B cell (primary cell): ENCODE measurements around the gene ADGRF1. TPM values are rescaled to one million over a fixed set of nuclear protein-coding genes. Genes with fewer than 3 reads are reported as not detected.
"Not testable (repeated sequence)": the region's sequence is repeated elsewhere in the genome, so short reads cannot be mapped to it uniquely, and the experiment has no call there.

ENCODE experiments used
- ATAC-seq: fragments of 200-7000 bp; cut with Tn5 transposase; one replicate; pipeline ENCODE4 v1.10.0; 2021; ENCODE audit warnings: low read depth, mild to moderate bottlenecking, moderate number of reproducible peaks, moderate library complexity
- CTCF ChIA-PET: fragments of 350-600 bp; sonication (Branson Sonifier 250); formaldehyde crosslinking; loops from one replicate; lab custom pipeline; 2021; ENCODE audit warnings: antibody characterized with exemption, inconsistent platforms; lab: Charles Lee
- POLR2A ChIA-PET: fragments of 350-600 bp; sonication (Branson Sonifier 250); formaldehyde crosslinking; loops from one replicate; lab custom pipeline; 2021; ENCODE audit warnings: antibody characterized with exemption; lab: Charles Lee
- DNase-seq: peaks from one replicate; pipeline ENCODE4 v3.0.0; 2013
- H2AFZ ChIP-seq: 2 replicates; pipeline ENCODE4 v1.6.1; 2012; ENCODE audit warnings: mild to moderate bottlenecking, low read depth, low read length; ENCODE audit not compliant: insufficient read depth, poor library complexity, severe bottlenecking
- H3K27ac ChIP-seq, 2 donors: 1 replicate in 1 of 2; 2 replicates in 1 of 2; pipeline ENCODE4 v1.5.1; 2012 to 2013; ENCODE audit warnings: low read length in 2 of 2, mild to moderate bottlenecking in 2 of 2, moderate library complexity in 1 of 2
- H3K27me3 ChIP-seq, 4 experiments: fragments of 200-600 bp in 1 of 4; sonication (generic) in 1 of 4; replicated peaks in 1 of 4; 1 replicate in 2 of 4; 2 replicates in 2 of 4; pipeline versions ENCODE4 v1.6.1 to v1.7.0; 2013 to 2016; ENCODE audit warnings: low read length in 3 of 4, mild to moderate bottlenecking in 2 of 4, mixed read lengths in 1 of 4, moderate library complexity in 1 of 4; ENCODE audit not compliant: insufficient read depth in 4 of 4, control insufficient read depth in 3 of 4; ENCODE audit errors: control extremely low read depth in 1 of 4
- H3K36me3 ChIP-seq, 2 experiments: replicated peaks in 1 of 2; 1 replicate in 1 of 2; 2 replicates in 1 of 2; pipeline versions ENCODE4 v1.6.1 to v1.7.1; 2013; ENCODE audit warnings: low read length in 1 of 2; ENCODE audit not compliant: insufficient read depth in 2 of 2, control insufficient read depth in 1 of 2; ENCODE audit errors: control extremely low read depth in 1 of 2, extremely low read depth in 1 of 2
- H3K4me1 ChIP-seq, 2 donors: fragments of 200-600 bp in 1 of 2; sonication (generic) in 1 of 2; 1 replicate in 1 of 2; 2 replicates in 1 of 2; pipeline versions ENCODE4 v1.5.1 to v1.6.1; 2013 to 2017; ENCODE audit warnings: low read length in 2 of 2; ENCODE audit not compliant: control insufficient read depth in 2 of 2, insufficient read depth in 2 of 2
- H3K4me2 ChIP-seq: replicated peaks from 2 replicates; pipeline ENCODE3; 2012; ENCODE audit warnings: mild to moderate bottlenecking, low read depth, low read length; ENCODE audit not compliant: poor library complexity, severe bottlenecking
- H3K4me3 ChIP-seq, 5 experiments: fragments of 200-600 bp in 1 of 5; sonication (generic) in 1 of 5; 1 replicate in 3 of 5; 2 replicates in 2 of 5; pipeline versions ENCODE4 v1.5.1 to v1.7.0; 2011 to 2016; ENCODE audit warnings: low read length in 4 of 5, mild to moderate bottlenecking in 4 of 5, low read depth in 2 of 5, control low read depth in 1 of 5, moderate library complexity in 1 of 5; ENCODE audit not compliant: insufficient read depth in 1 of 5; ENCODE audit errors: control extremely low read depth in 1 of 5, extremely low read depth in 1 of 5
- H3K79me2 ChIP-seq: fragments of 200-600 bp; sonication (generic); one replicate; pipeline ENCODE4 v1.6.0; 2016; ENCODE audit warnings: low read length; ENCODE audit not compliant: control insufficient read depth, insufficient read depth
- H3K9ac ChIP-seq: fragments of 200-600 bp; sonication (generic); 2 replicates; pipeline ENCODE4 v1.6.1; 2017; ENCODE audit warnings: mild to moderate bottlenecking, low read length, moderate library complexity
- H3K9me3 ChIP-seq, 3 donors: one replicate each; pipeline versions ENCODE4 v1.6.1 to v1.7.1; 2013; ENCODE audit warnings: low read length in 2 of 3; ENCODE audit not compliant: control insufficient read depth in 2 of 3, insufficient read depth in 1 of 3; ENCODE audit errors: control extremely low read depth in 1 of 3
- H4K20me1 ChIP-seq: 2 replicates; pipeline ENCODE4 v1.6.0; 2012; ENCODE audit warnings: mild to moderate bottlenecking, low read length; ENCODE audit not compliant: insufficient read depth, control insufficient read depth, poor library complexity, severe bottlenecking
- H3K27ac Mint-ChIP-seq: one replicate; pipeline ENCODE4 v1.8.0; 2021; ENCODE audit warnings: mixed read lengths
- H3K27me3 Mint-ChIP-seq: one replicate; pipeline ENCODE4 v1.8.0; 2021; ENCODE audit warnings: mixed read lengths
- H3K4me1 Mint-ChIP-seq: one replicate; pipeline ENCODE4 v1.8.0; 2021; ENCODE audit warnings: mixed read lengths
- H3K4me3 Mint-ChIP-seq: one replicate; pipeline ENCODE4 v1.8.0; 2021; ENCODE audit warnings: mixed read lengths
- H3K9me3 Mint-ChIP-seq: one replicate; pipeline ENCODE4 v1.8.0; 2022; ENCODE audit warnings: mixed read lengths; ENCODE audit not compliant: insufficient read depth
- CTCF ChIP-seq: fragments of 200-600 bp; IDR thresholded peaks from one replicate; pipeline ENCODE4 v1.8.0; 2022; ENCODE audit warnings: antibody characterized with exemption, mild to moderate bottlenecking
- EZH2 ChIP-seq: IDR thresholded peaks from 2 replicates; pipeline ENCODE4 v1.6.1; 2012; ENCODE audit warnings: borderline replicate concordance, low read depth, mild to moderate bottlenecking, moderate library complexity, low read length; ENCODE audit not compliant: insufficient read depth, poor library complexity, severe bottlenecking
- WGBS: methylation state at CpG from one replicate; pipeline ENCODE4 v1.1.5; 2013; ENCODE audit warnings: missing lambda C conversion rate; ENCODE audit not compliant: insufficient coverage; 5-methylcytosine and 5-hydroxymethylcytosine counted together
- intact Hi-C: fragments of 100-400 bp; cut with micrococcal nuclease; formaldehyde crosslinking; loops from one replicate; pipeline ENCODE4 v1.10.0; 2022
- polyA minus RNA-seq: library from RNA; depleted of rRNA, polyadenylated mRNA; stranded (reverse); fragments of >200 nt; gene quantifications from 2 replicates; pipeline ENCODE4 v1.2.3, GENCODE V29; 2012
- polyA plus RNA-seq: library from polyadenylated mRNA; depleted of rRNA; stranded (reverse); fragments of >200 nt; gene quantifications from 2 replicates; pipeline ENCODE4 v1.2.3, GENCODE V29; 2012
- total RNA-seq, 2 donors: library from RNA; stranded (reverse); fragments of 120-200 nt in 1 of 2; gene quantifications; 1 replicate in 1 of 2; 2 replicates in 1 of 2; pipeline versions ENCODE4 v1.2.3 to v1.2.4, GENCODE V29; 2013 to 2022

The ADGRF1 gene
- total RNA-seq (not detected in 2 replicates), polyA plus RNA-seq (not detected in 2 replicates), polyA minus RNA-seq (under 0.01 TPM in 1 of 2 replicates, not detected in the other)
- total RNA-seq (2013) = not detected

GRCh38 chr6:47042275-47042791 lies at the start of gene ADGRF1:
TSS of gene ADGRF1 (minus strand) at chr6:47042332. CDS start at chr6:47029061, 13,271 bp downstream.
- no peak within 1 kb of the TSS for H3K4me2 ChIP-seq
- intact Hi-C loops = loop anchor here (10.0 kb wide), 1 partner anchor 198 kb away; no protein-coding TSS in a partner anchor
- Mint-ChIP-seq H3K27ac (no peak within 1 kb of the TSS), H3K9me3 (no peaks in the 10 kb centered on the region), H3K4me1 (no peaks in the 10 kb centered on the region), H3K27me3 (peaks cover 4% of the 10 kb centered on the region), H3K4me3 (no peak within 1 kb of the TSS)
- no peaks in the 10 kb centered on the region for H3K36me3 ChIP-seq
- H2AFZ ChIP-seq = no peak within 1 kb of the TSS
- no peak within 1 kb of the TSS for H3K27ac ChIP-seq
- H3K4me1 ChIP-seq = no peaks in the 10 kb centered on the region
- no peak for DNase-seq
- no peaks in the 10 kb centered on the region for H3K9me3 ChIP-seq
- no peak within 1 kb of the TSS for H3K4me3 ChIP-seq
- TF ChIP-seq CTCF (no peak), EZH2 (no peak)
- H3K9ac ChIP-seq = no peak within 1 kb of the TSS
- H3K27me3 ChIP-seq = no peaks in the 10 kb centered on the region
- ChIA-PET CTCF (no interaction called here), POLR2A (no interaction called here)
- H3K79me2 ChIP-seq = no peaks in the 10 kb centered on the region
- WGBS = 100% methylated on average over 1 of the region's 3 CpGs
- no peaks in the 10 kb centered on the region for H4K20me1 ChIP-seq
- no peak for ATAC-seq

- intact Hi-C loops = no loop called here
- Histone ChIP-seq H2AFZ (no peak overlapping the region), H4K20me1 (no peaks in the 10 kb centered on the region), H3K36me3 (no peaks in the 10 kb centered on the region), H3K27ac (no peak overlapping the region), H3K27me3 (no peaks in the 10 kb centered on the region), H3K4me3 (no peak overlapping the region), H3K9ac (no peak overlapping the region), H3K4me1 (no peaks in the 10 kb centered on the region), H3K79me2 (no peaks in the 10 kb centered on the region), H3K4me2 (no peak overlapping the region), H3K9me3 (no peaks in the 10 kb centered on the region)
- H3K27me3 Mint-ChIP-seq = peaks cover 8% of the 10 kb centered on the region
- ChIA-PET POLR2A (no interaction called here), CTCF (interaction anchor here (1.4 to 1.5 kb wide), 2 partner anchors 10 to 14 kb away, joined by 3 to 5 read pairs; no protein-coding TSS in a partner anchor)
- DNase-seq (no peak), ATAC-seq (no peak)
- no peak for TF ChIP-seq CTCF
- no peak for TF ChIP-seq EZH2
- H3K9me3 Mint-ChIP-seq = peaks cover 2% of the 10 kb centered on the region
- H3K27ac Mint-ChIP-seq = no peak overlapping the region
- no peaks in the 10 kb centered on the region for H3K4me1 Mint-ChIP-seq
- no peak overlapping the region for H3K4me3 Mint-ChIP-seq
- WGBS = 84% methylated on average over 3 of the region's 6 CpGs
Observed at GRCh38 chr6:47090881-47091280, 48.7 kb upstream of the ADGRF1 start.

GRCh38 chr6:47089473-47089872 lies 47.3 kb upstream of the ADGRF1 start:
- ATAC-seq, H3K4me3 ChIP-seq, H3K4me1 Mint-ChIP-seq, intact Hi-C loops, H3K27me3 ChIP-seq, H3K27me3 Mint-ChIP-seq, DNase-seq, POLR2A ChIA-PET, H3K9me3 ChIP-seq, H3K4me3 Mint-ChIP-seq, H3K36me3 ChIP-seq, H4K20me1 ChIP-seq, H3K79me2 ChIP-seq, H3K4me1 ChIP-seq, H3K4me2 ChIP-seq, H3K9ac ChIP-seq, H2AFZ ChIP-seq, H3K9me3 Mint-ChIP-seq, H3K27ac ChIP-seq, H3K27ac Mint-ChIP-seq: not testable (repeated sequence)
- CTCF ChIA-PET = interaction anchor here (1.5 kb wide), 1 partner anchor 12 kb away, joined by 3 read pairs; no protein-coding TSS in a partner anchor
- no CpG with 5 or more reads among the region's 4 CpGs for WGBS
